B cell (primary cell): ENCODE data around the gene TIAM1.

Experiments
- EZH2 ChIP-seq: IDR thresholded peaks from 2 replicates; pipeline ENCODE4 v1.6.1; 2012; ENCODE audit warnings: borderline replicate concordance, low read depth, mild to moderate bottlenecking, moderate library complexity, low read length; ENCODE audit not compliant: insufficient read depth, poor library complexity, severe bottlenecking
- TF ChIP-seq, protein P1 (sequence below): fragments of 200-600 bp; IDR thresholded peaks from one replicate; pipeline ENCODE4 v1.8.0; 2022; ENCODE audit warnings: antibody characterized with exemption, mild to moderate bottlenecking

DNA sequence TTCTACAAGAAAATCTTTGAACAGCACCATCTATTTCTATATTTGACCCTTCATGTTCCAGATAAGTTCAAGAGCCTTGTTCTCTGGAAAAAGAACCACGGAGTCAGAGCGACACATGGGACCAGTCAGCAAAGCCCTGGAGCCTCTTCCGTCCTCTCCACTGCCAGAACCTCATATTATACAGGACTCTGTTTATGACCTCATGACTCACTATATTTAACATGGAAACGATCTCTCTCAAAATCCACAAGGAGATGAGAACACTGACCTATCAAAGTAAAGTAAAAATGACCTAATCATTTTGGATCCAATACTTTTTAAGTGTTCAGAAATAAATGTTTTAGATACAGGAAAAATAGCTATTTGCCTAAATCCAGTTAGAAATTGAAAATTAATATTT, 181.2 kb downstream of the TIAM1 start:
- no peak for TF ChIP-seq EZH2
- TF ChIP-seq, protein P1, sequence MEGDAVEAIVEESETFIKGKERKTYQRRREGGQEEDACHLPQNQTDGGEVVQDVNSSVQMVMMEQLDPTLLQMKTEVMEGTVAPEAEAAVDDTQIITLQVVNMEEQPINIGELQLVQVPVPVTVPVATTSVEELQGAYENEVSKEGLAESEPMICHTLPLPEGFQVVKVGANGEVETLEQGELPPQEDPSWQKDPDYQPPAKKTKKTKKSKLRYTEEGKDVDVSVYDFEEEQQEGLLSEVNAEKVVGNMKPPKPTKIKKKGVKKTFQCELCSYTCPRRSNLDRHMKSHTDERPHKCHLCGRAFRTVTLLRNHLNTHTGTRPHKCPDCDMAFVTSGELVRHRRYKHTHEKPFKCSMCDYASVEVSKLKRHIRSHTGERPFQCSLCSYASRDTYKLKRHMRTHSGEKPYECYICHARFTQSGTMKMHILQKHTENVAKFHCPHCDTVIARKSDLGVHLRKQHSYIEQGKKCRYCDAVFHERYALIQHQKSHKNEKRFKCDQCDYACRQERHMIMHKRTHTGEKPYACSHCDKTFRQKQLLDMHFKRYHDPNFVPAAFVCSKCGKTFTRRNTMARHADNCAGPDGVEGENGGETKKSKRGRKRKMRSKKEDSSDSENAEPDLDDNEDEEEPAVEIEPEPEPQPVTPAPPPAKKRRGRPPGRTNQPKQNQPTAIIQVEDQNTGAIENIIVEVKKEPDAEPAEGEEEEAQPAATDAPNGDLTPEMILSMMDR, result no peak
